ENCODE data around the gene ADIPOR2. TPM values are rescaled to one million over a fixed set of nuclear protein-coding genes. Genes with fewer than 3 reads are reported as not detected.

ADIPOR2 gene
- total RNA-seq, 4 donors from 2014 or later = 29.5 to 44.3 (median 37.1) TPM

- no peak overlapping the region for H3K4me3 ChIP-seq (ENCODE audit: low read depth, poor library complexity, severe bottlenecking)
- WGBS, 2 donors = 84 to 88% methylated on average over 2 of the region's 2 CpGs
- DNase-seq (ENCODE audit: low spot score in 2 of 2) = no peak
- intact Hi-C loops (cut with DNase I; ENCODE audit: low total_unique reads) = no loop called here
- TF ChIP-seq CTCF (IDR thresholded peaks at IDR 0.05) (no peak), POLR2A (IDR thresholded peaks at IDR 0.05) (no peak)
These were observed 69.9 kb downstream of the ADIPOR2 start for GRCh38 chr12:1760566-1761382.

- H3K4me3 ChIP-seq (ENCODE audit: low read depth, poor library complexity, severe bottlenecking) = no peak overlapping the region
- intact Hi-C loops (cut with DNase I; ENCODE audit: low total_unique reads) = no loop called here
- DNase-seq (ENCODE audit: low spot score in 2 of 2) = no peak
- TF ChIP-seq POLR2A (IDR thresholded peaks at IDR 0.05) = no peak
- TF ChIP-seq CTCF (IDR thresholded peaks at IDR 0.05) = no peak
- 71 to 85% methylated on average over 3 of the region's 3 CpGs for whole genome bisulfite sequencing, 2 donors
These were observed 71.0 kb downstream of the ADIPOR2 start for GRCh38 chr12:1761857-1762256.

- intact Hi-C loops (cut with DNase I; ENCODE audit: low total_unique reads) = no loop called here
- no peak for TF ChIP-seq CTCF (IDR thresholded peaks at IDR 0.05)
- no peak for TF ChIP-seq POLR2A (IDR thresholded peaks at IDR 0.05)
- DNase-seq (ENCODE audit: low spot score in 2 of 2) = no peak
- WGBS, 2 donors = 88 to 95% methylated on average over 2 of the region's 2 CpGs
- H3K4me3 ChIP-seq (ENCODE audit: low read depth, poor library complexity, severe bottlenecking) = no peak overlapping the region
These were observed 72.3 kb downstream of the ADIPOR2 start for GRCh38 chr12:1763153-1763552.

GRCh38 chr12:1766110-1766509 is 75.2 kb downstream of the ADIPOR2 start:
- TF ChIP-seq CTCF (IDR thresholded peaks at IDR 0.05) (no peak), POLR2A (IDR thresholded peaks at IDR 0.05) (no peak)
- no peak for DNase-seq (ENCODE audit: low spot score in 2 of 2)
- intact Hi-C loops (cut with DNase I; ENCODE audit: low total_unique reads) = no loop called here
- 89 to 91% methylated on average over 1 of the region's 1 CpG for WGBS, 2 donors
- H3K4me3 ChIP-seq (ENCODE audit: low read depth, poor library complexity, severe bottlenecking) = no peak overlapping the region

GRCh38 chr12:1767407-1768090 is 76.7 kb downstream of the ADIPOR2 start:
- no peak for DNase-seq (ENCODE audit: low spot score in 2 of 2)
- 95 to 97% methylated on average over 1 of the region's 1 CpG for WGBS, 2 donors
- no peak overlapping the region for H3K4me3 ChIP-seq (ENCODE audit: low read depth, poor library complexity, severe bottlenecking)
- TF ChIP-seq CTCF (IDR thresholded peaks at IDR 0.05) (no peak), POLR2A (IDR thresholded peaks at IDR 0.05) (no peak)
- intact Hi-C loops (cut with DNase I; ENCODE audit: low total_unique reads) = no loop called here

All from lower leg skin (tissue), 4 donors.